Fibroblast of upper back skin (primary cell): ENCODE data around the gene MAP1LC3B2.

Experiments
- DNase-seq: peaks from one replicate; pipeline ENCODE4 v3.0.0-alpha.2; 2013

Gene MAP1LC3B2

GRCh38 chr12:116616536-116617248 is 57.5 kb downstream of the MAP1LC3B2 start:
- no peak for DNase-seq

- DNase-seq: no peak
Measured at GRCh38 chr12:116619246-116619645, 60.1 kb downstream of the MAP1LC3B2 start.

- DNase-seq: no peak
Measured at GRCh38 chr12:116620124-116620491, 60.9 kb downstream of the MAP1LC3B2 start.

GRCh38 chr12:116620492-116621191 is 61.5 kb downstream of the MAP1LC3B2 start:
- DNase-seq: no peak

- no peak for DNase-seq
Measured at GRCh38 chr12:116621194-116621593, 62.0 kb downstream of the MAP1LC3B2 start.

- no peak for DNase-seq
Measured at GRCh38 chr12:116624516-116624915, 65.3 kb downstream of the MAP1LC3B2 start.

GRCh38 chr12:116626153-116626552 is 67.0 kb downstream of the MAP1LC3B2 start:
- no peak for DNase-seq
